Heart right ventricle (tissue), 16 donors: ENCODE results near the gene TRPM3. TPM values are rescaled to one million over a fixed set of nuclear protein-coding genes. Genes with fewer than 3 reads are reported as not detected.

Experiments
- ATAC-seq, 8 donors: fragments of 200-7000 bp; cut with Tn5 transposase; one replicate each; pipeline ENCODE4 v1.9.1; 2020; ENCODE audit warnings: mild to moderate bottlenecking in 8 of 8, moderate library complexity in 8 of 8, moderate number of reproducible peaks in 1 of 8
- DNase-seq, 2 donors: peaks; one replicate each; pipeline ENCODE4 v3.0.0-alpha.2; 2020
- H3K27ac ChIP-seq, 10 donors: fragments of 200-600 bp; sonication (generic) in 2 of 10; one replicate each; pipeline versions ENCODE4 v1.5.0 to v1.8.0; 2020 to 2022; ENCODE audit warnings: mild to moderate bottlenecking in 3 of 10
- H3K27me3 ChIP-seq, 7 donors: fragments of 200-600 bp; one replicate each; pipeline ENCODE4 v1.8.0; 2021 to 2022; ENCODE audit warnings: mild to moderate bottlenecking in 2 of 7
- H3K36me3 ChIP-seq, 9 donors: fragments of 200-600 bp; sonication (generic) in 1 of 9; one replicate each; pipeline versions ENCODE4 v1.5.0 to v1.8.0; 2020 to 2022; ENCODE audit warnings: mild to moderate bottlenecking in 2 of 9
- H3K4me1 ChIP-seq, 9 donors: fragments of 200-600 bp; sonication (generic) in 1 of 9; one replicate each; pipeline versions ENCODE4 v1.5.0 to v1.8.0; 2020 to 2022; ENCODE audit warnings: mild to moderate bottlenecking in 4 of 9
- H3K4me3 ChIP-seq, 10 donors: fragments of 200-600 bp; sonication (generic) in 2 of 10; one replicate each; pipeline versions ENCODE4 v1.5.0 to v1.8.0; 2020 to 2022; ENCODE audit warnings: mild to moderate bottlenecking in 7 of 10, moderate library complexity in 2 of 10
- H3K9me3 ChIP-seq, 11 donors: fragments of 200-600 bp in 10 of 11; sonication (generic) in 2 of 11; one replicate each; pipeline versions ENCODE4 v1.5.0 to v1.8.0; 2013 to 2022; ENCODE audit warnings: mild to moderate bottlenecking in 2 of 11, control low read depth in 1 of 11, moderate library complexity in 1 of 11
- CTCF ChIP-seq, 9 donors: fragments of 200-600 bp; sonication (generic) in 2 of 9; IDR thresholded peaks; one replicate each; pipeline versions ENCODE4 v1.5.0 to v1.8.0; 2021 to 2022; ENCODE audit warnings: antibody characterized with exemption in 9 of 9, mild to moderate bottlenecking in 5 of 9, moderate library complexity in 1 of 9
- WGBS, 2 donors: extraction: QIAGEN DNeasy Blood & Tissue Kit; methylation state at CpG; one replicate each; pipeline ENCODE4 v1.1.7; 2013; ENCODE audit warnings: inconsistent platforms in 1 of 2; 5-methylcytosine and 5-hydroxymethylcytosine counted together
- intact Hi-C, 10 donors: fragments of 100-400 bp; cut with DNase I; formaldehyde crosslinking; loops; one replicate each; pipeline versions ENCODE4 v1.11.1 to v1.14.2; 2022
- polyA plus RNA-seq, 2 donors: library from polyadenylated mRNA; stranded (reverse); fragments of 200-250 nt; gene quantifications; one replicate each; pipeline ENCODE4 v1.2.3, GENCODE V29; 2013
- total RNA-seq, 10 donors: library from RNA; stranded (reverse); fragmentation: NEBNext Ultra II Directional in 3 of 10; extraction: Animal tissue kit (Norgen Biotek cat#: 25700) in 3 of 10; gene quantifications; one replicate each; pipeline versions ENCODE4 v1.2.1 to v1.2.4, GENCODE V29; 2021 to 2023
- donor health status: Arrhythmogenic right ventricular cardiomyopathy.
- donor health status: ischemic (EF 13 %, LVEDD 7.1; RV severe dilation, severe dysfunction).
- donor health status: healthy with polysubstance abuse.
- donor health status: DM: no; HTN: yes; CAD: no.
- donor health status: DM: no; HTN: no; CAD: no.
- donor health status: ischemic (EF 25% LVEDD 6.9; RV normal size, moderate dysfunction).
- donor health status: ischemic (EF 25% LVEDD 5.7; RV mildly dilated, moderate dysfunction).
- donor health status: healthy.
- donor health status: DM: yes; HTN: yes; CAD: no.
- donor health status: Ischemic cardiomyopathy.
- donor health status: ischemic (EF 35%, LVEDD 5.7; RV mildly dilated, moderate dysfunction).
- donor health status: nonischemic (EF 11% LVEDD 7.7; RV severe dilation, severe dysfunction).
- donor health status: DM: yes; HTN: yes; CAD: no.
- donor health status: PGD.
- donor health status: ischemic (EF 29% LVEDD 5.4; RV normal size, mild dysfunction).
- donor health status: nonischemic (EF 23%, LVEDD 6.1; RV moderate dilation, normal function).

The TRPM3 gene
- total and polyA plus RNA-seq, 12 donors = 0.05 to 1.3 (median 0.16) TPM; not detected in 1

GRCh38 chr9:70773579-70773978, 347.8 kb downstream of the TRPM3 start:
- ATAC-seq (no peak), DNase-seq (no peak)
- Histone ChIP-seq H3K27ac (no peak overlapping the region), H3K27me3 (no peaks in the 10 kb centered on the region), H3K36me3 (no peaks in the 10 kb centered on the region), H3K9me3 (no peaks in the 10 kb centered on the region), H3K4me3 (no peak overlapping the region), H3K4me1 (no peaks in the 10 kb centered on the region)
- intact Hi-C loops = no loop called here
- TF ChIP-seq CTCF (IDR thresholded peaks at IDR 0.05) = no peak
- 83 to 84% methylated on average over 5 of the region's 5 CpGs for whole genome bisulfite sequencing, 2 donors

GRCh38 chr9:70772601-70773000, 348.8 kb downstream of the TRPM3 start:
- no peaks in the 10 kb centered on the region for H3K9me3 ChIP-seq
- 70 to 74% methylated on average over 3 of the region's 3 CpGs for WGBS, 2 donors
- no peaks in the 10 kb centered on the region for H3K36me3 ChIP-seq
- intact Hi-C loops = no loop called here
- no peak for DNase-seq
- no peak overlapping the region for H3K4me3 ChIP-seq
- H3K27ac ChIP-seq = no peak overlapping the region
- H3K4me1 ChIP-seq = no peaks in the 10 kb centered on the region
- no peak for TF ChIP-seq CTCF (IDR thresholded peaks at IDR 0.05)
- no peak for ATAC-seq
- H3K27me3 ChIP-seq = no peaks in the 10 kb centered on the region

GRCh38 chr9:70765946-70766345, 355.5 kb downstream of the TRPM3 start:
- Histone ChIP-seq H3K9me3 (no peaks in the 10 kb centered on the region), H3K36me3 (no peaks in the 10 kb centered on the region), H3K4me3 (no peak overlapping the region), H3K27ac (no peak overlapping the region), H3K4me1 (peaks cover 0 to 3% (median 0%) of the 10 kb centered on the region in 9 donors), H3K27me3 (no peaks in the 10 kb centered on the region)
- intact Hi-C loops = no loop called here
- no peak for TF ChIP-seq CTCF (IDR thresholded peaks at IDR 0.05)
- WGBS, 2 donors = 49 to 55% methylated on average over 1 of the region's 1 CpG
- ATAC-seq (peak in 1 of 8 donors; percentile 58), DNase-seq (no peak)

- peaks cover 0 to 17% (median 0%) of the 10 kb centered on the region in 11 donors for H3K9me3 ChIP-seq
- ATAC-seq (no peak), DNase-seq (no peak)
- no peaks in the 10 kb centered on the region for H3K27me3 ChIP-seq
- 52 to 61% methylated on average over 8 of the region's 8 CpGs for WGBS, 2 donors
- H3K36me3 ChIP-seq = no peaks in the 10 kb centered on the region
- H3K4me3 ChIP-seq = no peak overlapping the region
- peaks cover 0 to under 1% (median 0%) of the 10 kb centered on the region in 9 donors for H3K4me1 ChIP-seq
- intact Hi-C loops = no loop called here
- H3K27ac ChIP-seq = no peak overlapping the region
- TF ChIP-seq CTCF (IDR thresholded peaks at IDR 0.05) = no peak
Measured at GRCh38 chr9:70761139-70761670, 360.2 kb downstream of the TRPM3 start.
